Endothelial cell (in vitro differentiated cells): Measurements from ENCODE around the gene SWSAP1. TPM values are rescaled to one million over a fixed set of nuclear protein-coding genes. Genes with fewer than 3 reads are reported as not detected.

Source experiments
- DNase-seq: peaks from one replicate; pipeline ENCODE4 v3.0.0; 2021; ENCODE audit warnings: low spot score
- H3K27ac Mint-ChIP-seq: one replicate; pipeline ENCODE4 v1.8.0; 2021; ENCODE audit warnings: mixed read lengths, inconsistent platforms; ENCODE audit not compliant: unreplicated experiment
- H3K27me3 Mint-ChIP-seq: one replicate; pipeline ENCODE4 v1.8.0; 2021; ENCODE audit warnings: mild to moderate bottlenecking, moderate library complexity, mixed read lengths, inconsistent platforms; ENCODE audit not compliant: unreplicated experiment
- H3K36me3 Mint-ChIP-seq: one replicate; pipeline ENCODE4 v1.8.0; 2021; ENCODE audit warnings: mild to moderate bottlenecking, low read depth, mixed read lengths, inconsistent platforms; ENCODE audit not compliant: unreplicated experiment
- H3K4me1 Mint-ChIP-seq: one replicate; pipeline ENCODE4 v1.8.0; 2021; ENCODE audit warnings: mild to moderate bottlenecking, mixed read lengths, inconsistent platforms; ENCODE audit not compliant: unreplicated experiment
- H3K4me3 Mint-ChIP-seq: one replicate; pipeline ENCODE4 v1.8.0; 2021; ENCODE audit warnings: mild to moderate bottlenecking, mixed read lengths, inconsistent platforms; ENCODE audit not compliant: unreplicated experiment
- H3K9me3 Mint-ChIP-seq: one replicate; pipeline ENCODE4 v1.8.0; 2021; ENCODE audit warnings: mixed read lengths, inconsistent platforms; ENCODE audit not compliant: unreplicated experiment
- CTCF ChIP-seq: fragments of 200-600 bp; sonication (generic); IDR thresholded peaks from one replicate; pipeline ENCODE4 v1.5.0; 2021; ENCODE audit warnings: antibody characterized with exemption; ENCODE audit not compliant: unreplicated experiment
- total RNA-seq: library from RNA; stranded (reverse); fragmentation: NEBNext Ultra II Directional; extraction: Animal tissue kit (Norgen Biotek cat#: 25700); gene quantifications from one replicate; pipeline ENCODE4 v1.2.1, GENCODE V29; 2021; ENCODE audit not compliant: unreplicated experiment

SWSAP1 gene
- total RNA-seq, 1 donor from 2014 or later, result 3.3 TPM

DNA sequence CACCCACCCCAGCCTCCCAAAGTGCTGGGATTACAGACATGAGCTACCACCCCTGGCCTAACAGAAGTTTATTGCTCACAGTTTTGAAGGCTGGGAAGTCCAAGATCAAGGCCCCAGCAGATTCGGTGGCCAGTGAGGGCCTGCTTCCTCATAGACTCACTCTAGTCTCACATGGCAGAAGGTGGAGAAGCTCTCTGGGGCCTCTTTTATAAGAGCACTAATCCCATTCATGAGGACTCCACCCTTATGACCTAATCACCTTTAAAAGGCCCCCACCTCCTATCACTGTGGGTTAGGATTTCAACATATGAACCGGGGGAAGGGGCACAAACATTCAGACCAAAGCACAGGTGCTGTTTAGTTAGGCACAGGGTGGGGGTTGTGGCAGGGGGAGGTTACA, 6.9 kb upstream of the SWSAP1 start:
- DNase-seq, result no peak
- H3K27me3 Mint-ChIP-seq, result peaks cover 7% of the 10 kb centered on the region
- no peaks in the 10 kb centered on the region for H3K9me3 Mint-ChIP-seq
- H3K36me3 Mint-ChIP-seq, result peaks cover 4% of the 10 kb centered on the region
- no peak for TF ChIP-seq CTCF
- H3K4me1 Mint-ChIP-seq, result no peaks in the 10 kb centered on the region
- H3K4me3 Mint-ChIP-seq, result no peak overlapping the region
- no peak overlapping the region for H3K27ac Mint-ChIP-seq

GRCh38 chr19:11370744-11371143, 3.7 kb upstream of the SWSAP1 start:
- H3K4me1 Mint-ChIP-seq, result peaks cover 1% of the 10 kb centered on the region
- peak overlapping the region; percentile 45 for H3K4me3 Mint-ChIP-seq
- H3K27me3 Mint-ChIP-seq, result peaks cover 11% of the 10 kb centered on the region
- no peak for TF ChIP-seq CTCF
- H3K9me3 Mint-ChIP-seq, result no peaks in the 10 kb centered on the region
- no peak for DNase-seq
- H3K36me3 Mint-ChIP-seq, result peaks cover 4% of the 10 kb centered on the region
- H3K27ac Mint-ChIP-seq, result no peak overlapping the region

DNA sequence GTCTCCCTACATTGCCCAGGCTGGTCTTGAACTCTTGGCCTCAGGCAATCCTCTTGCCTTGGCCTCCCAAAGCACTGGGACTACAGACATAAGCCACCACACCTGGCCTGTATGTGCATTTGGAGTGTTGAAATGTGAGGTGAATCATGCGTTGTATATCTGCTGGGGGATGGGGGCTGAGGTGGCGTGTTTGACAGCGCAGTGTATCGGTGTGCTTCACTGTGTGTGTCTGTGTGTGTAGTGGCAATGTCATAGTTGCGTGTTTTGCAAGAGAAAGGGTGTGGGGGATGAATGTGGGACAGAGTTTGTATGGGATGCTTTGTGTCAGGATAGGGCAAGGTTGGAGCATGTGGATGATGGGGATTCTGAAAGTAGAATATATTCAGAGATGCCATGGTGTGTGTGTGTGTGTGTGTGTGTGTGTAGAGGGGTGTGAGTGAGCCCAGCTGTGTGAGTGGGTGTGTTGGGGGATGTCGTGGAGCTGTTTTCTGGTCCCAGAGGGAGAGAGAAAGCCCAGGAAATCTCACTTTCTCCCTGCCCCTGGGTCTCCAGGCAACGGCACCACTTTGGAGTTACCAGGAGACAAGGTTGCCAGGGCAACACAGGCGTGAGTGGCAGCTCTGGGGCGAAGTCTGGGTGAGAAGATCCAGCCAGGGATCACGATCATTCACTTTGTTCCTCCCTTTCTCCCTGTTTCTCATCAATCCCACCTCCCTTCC, 1.1 kb upstream of the SWSAP1 start:
- Mint-ChIP-seq H3K4me1 (peaks cover 13% of the 10 kb centered on the region), H3K9me3 (no peaks in the 10 kb centered on the region), H3K4me3 (no peak overlapping the region), H3K27me3 (peaks cover 14% of the 10 kb centered on the region), H3K27ac (peak overlapping the region; percentile 32), H3K36me3 (peaks cover 10% of the 10 kb centered on the region)
- DNase-seq, result no peak
- TF ChIP-seq CTCF, result no peak

DNA sequence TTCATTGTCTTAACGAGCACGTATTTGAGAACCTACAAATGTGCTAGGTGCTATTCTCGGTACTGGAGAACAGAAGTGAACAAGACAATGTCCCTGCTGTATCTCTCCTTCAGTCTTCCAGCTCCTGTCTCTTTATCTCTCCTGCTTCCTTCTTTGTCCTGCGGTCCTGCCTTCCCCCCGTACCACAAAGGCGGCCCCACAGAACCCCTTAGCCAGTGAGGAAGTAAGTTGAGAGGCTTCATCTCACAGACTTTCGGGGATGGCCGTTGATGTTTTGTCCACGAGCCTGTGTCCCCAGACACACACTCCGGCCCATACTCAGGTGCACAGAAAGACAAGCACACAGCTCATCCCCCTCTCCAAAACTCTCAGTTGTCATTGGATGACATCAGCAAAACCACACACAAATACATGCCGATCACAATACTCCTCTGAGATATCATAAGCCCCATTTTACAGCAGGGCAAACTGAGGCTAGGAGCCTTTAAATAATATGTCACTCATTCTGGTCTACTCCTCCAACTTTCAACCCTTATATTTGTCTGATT, 507 bp upstream of the SWSAP1 start:
- no peak for TF ChIP-seq CTCF
- H3K27me3 Mint-ChIP-seq, result peaks cover 14% of the 10 kb centered on the region
- no peak overlapping the region for H3K27ac Mint-ChIP-seq
- peaks cover 13% of the 10 kb centered on the region for H3K4me1 Mint-ChIP-seq
- peaks cover 10% of the 10 kb centered on the region for H3K36me3 Mint-ChIP-seq
- H3K9me3 Mint-ChIP-seq, result no peaks in the 10 kb centered on the region
- no peak for DNase-seq
- H3K4me3 Mint-ChIP-seq, result no peak overlapping the region

- no peak for TF ChIP-seq CTCF
- H3K36me3 Mint-ChIP-seq, result peaks cover 13% of the 10 kb centered on the region
- H3K9me3 Mint-ChIP-seq, result no peaks in the 10 kb centered on the region
- peak; percentile 66 for DNase-seq
- peaks cover 17% of the 10 kb centered on the region for H3K4me1 Mint-ChIP-seq
- H3K27me3 Mint-ChIP-seq, result peaks cover 16% of the 10 kb centered on the region
- no peak overlapping the region for H3K27ac Mint-ChIP-seq
- no peak overlapping the region for H3K4me3 Mint-ChIP-seq
Observed at GRCh38 chr19:11375143-11375948, 880 bp downstream of the SWSAP1 start.
